GM21515 (cell line): ENCODE results near the gene MACROD2.

Experiments used
- ATAC-seq: cut with Tn5 transposase; IDR thresholded peaks from one replicate; pipeline ENCODE4 v1.9.1; 2021; ENCODE audit not compliant: unreplicated experiment

Gene MACROD2

DNA sequence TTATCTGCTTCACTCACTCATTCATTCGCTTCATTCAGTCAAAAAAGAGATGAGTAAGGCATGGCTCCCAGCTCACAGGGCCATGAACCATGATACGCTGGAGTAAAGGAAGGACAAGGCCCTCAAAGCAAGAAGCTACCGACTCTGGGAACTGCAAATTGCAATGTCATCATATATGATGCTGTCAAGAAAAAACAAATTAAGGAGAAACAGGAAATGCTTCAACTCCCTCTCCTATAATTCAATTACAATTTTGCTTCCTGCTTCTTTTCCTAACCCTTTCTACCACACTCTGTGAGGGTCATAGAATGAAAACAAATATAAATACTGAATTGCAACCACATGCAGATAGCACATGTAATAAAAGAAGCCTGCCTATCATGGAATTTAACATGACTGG is 1067.8 kb downstream of the MACROD2 start:
- no peak for ATAC-seq

DNA sequence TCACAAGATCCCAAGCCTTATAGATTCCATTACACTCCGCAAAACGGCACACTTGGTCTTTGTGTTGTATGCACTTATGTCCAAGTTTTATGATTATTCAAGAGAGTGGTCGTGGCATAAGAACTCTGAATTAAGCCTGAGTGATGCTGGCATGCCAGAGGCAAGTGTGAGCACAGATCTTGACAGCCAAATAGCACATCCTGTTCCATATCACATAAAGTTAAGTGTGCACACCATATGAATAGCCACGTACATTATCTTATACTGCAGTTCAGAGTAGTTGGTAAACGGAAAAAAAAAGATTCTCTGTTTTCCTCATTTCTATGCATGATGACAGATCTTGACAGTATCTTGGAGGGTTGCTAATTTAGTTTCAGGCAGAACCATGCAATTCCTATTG is 1069.4 kb downstream of the MACROD2 start:
- no peak for ATAC-seq

DNA sequence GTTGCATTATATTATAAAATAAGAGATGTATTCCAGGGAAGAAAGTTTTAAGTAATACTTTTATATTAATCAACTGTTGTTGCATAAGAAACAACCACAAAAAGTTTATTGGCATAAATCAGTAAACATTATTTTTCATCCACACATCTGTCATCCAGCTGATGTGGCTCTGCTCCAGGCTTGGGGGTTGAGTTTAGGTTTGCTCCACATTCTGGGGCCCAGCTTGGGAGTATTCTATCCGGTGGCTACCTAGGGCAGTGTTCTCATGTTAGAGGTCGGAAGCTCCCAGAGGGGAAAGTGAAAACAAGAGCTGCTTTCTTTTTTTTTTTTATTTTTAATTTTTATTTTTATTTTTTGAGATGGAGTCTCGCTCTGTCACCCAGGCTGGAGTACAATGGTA is 1070.5 kb downstream of the MACROD2 start:
- no peak for ATAC-seq

DNA sequence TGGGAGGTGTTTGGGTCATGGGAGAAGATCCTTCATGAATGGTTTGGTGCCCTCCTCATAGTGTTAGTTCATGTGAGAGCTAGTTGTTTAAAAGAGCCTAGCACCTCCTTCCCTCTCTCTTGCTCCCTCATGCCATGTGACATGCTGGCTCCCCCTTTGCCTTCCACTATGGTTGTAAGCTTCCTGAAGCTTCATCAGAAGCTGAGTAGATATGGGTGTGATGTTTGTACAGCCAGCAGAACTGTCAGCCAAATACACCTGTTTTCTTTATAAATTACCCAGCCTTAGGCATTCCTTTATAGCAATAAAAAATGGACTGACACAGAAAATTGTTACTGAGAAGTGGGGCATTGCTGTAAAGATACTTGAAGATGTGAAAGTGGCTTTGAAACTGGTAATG is 1073.2 kb downstream of the MACROD2 start:
- ATAC-seq = no peak

DNA sequence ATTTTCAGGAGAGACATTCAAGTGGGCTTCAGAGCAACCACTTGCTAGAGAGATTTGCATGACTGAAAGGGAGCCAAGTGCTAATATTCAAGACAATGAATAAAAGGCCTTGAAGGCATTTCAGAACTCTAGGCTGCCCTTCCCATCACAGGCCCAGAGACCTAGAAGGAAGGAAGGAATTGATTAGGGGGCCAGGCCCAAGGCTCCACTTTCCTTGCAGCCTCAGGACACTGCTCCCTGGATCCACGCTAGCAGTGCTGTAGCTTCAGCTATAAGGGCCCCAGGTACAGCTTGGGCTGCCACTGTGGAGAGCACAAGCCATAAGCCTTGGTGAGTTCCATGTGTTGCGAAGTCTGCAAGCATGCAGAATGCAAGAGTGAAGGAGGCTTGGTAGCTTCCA is 1074.0 kb downstream of the MACROD2 start:
- ATAC-seq = no peak

DNA sequence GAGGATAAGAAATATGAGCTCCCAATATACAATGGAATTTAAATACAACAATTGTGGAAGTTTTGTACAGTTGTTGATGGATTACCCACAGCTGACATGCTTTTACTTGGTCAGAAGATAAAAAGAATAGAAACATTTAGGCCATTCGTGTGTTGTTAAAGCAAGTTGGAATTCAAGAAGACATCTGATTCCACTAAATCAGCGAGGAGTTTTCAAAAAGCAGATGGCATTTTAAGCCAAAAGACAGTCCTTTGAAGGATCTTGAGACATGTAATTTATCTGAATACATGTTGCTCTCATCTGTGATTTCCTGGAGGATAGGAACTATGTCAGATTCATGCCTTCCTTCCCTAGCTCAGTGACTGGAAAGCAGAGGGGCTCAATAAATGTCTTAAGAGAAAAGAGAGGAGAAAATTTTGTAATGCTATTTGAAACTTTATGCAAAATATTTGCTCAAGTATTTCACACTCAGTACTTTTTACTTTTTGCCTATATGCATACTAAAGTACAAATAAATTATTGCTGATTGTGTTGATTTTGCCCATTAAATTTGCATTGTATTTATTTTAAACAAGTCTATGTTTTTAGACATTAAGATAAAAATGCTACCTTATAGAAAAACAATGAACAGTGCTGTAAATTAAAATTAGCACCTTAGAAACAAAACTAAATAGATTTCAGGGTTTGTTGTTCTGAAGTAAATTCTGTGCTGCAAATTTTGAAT is 1075.9 kb downstream of the MACROD2 start:
- no peak for ATAC-seq

DNA sequence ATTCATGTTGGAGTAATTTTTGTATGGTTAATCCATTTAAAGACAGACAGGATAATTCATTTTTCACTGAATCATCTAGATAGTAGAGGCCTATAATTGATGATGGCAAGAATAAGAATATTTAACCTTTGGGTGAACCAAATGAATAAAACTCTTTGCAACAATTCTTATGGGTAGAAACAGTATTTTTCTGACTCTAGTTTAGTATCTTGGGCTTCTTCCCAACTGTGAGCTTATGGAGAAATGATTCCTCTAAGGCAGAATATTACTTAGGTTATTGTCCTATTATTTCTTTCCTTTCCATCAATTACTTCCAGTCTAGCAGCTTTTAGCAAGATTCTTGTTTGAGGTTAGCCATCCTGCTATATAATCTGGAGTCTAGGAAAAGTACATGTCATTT is 1077.0 kb downstream of the MACROD2 start:
- no peak for ATAC-seq

DNA sequence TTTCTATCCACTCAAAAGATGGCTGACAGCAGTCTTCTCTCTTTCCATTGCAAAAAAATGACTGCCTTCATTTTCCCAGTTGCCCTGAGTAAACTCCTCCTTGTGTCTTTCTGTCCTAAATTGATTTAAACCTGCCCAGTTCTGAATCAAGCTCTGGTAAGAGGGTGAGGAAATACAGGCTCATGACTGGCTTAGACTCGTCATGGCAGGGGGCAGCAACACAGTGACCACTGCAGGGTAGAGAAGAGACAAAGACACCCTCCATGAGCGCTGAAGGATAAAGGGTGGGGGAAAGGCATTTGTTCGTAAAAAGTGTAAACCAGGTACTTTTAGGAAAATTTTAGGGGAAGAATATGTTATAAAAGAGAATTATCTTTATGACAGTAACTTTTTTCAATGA is 1080.3 kb downstream of the MACROD2 start:
- ATAC-seq = no peak

DNA sequence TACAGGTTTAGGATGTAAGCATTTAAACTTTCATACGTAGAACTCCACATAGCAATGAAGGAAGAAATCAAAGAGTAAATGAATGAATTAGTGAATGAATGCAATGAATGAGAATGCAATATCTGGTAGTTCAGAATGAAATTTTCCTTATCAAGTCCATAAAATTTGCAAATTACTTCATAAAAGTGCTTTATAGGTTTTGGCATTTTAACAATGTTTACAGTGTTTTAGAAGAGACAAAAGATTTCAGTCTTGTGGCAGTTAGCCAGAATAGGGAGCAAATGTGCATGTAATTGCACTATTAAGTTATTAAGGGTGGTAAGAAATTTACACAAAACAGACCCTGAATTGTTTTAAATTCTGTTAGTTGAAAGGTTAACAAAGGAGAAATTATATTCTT is 1081.5 kb downstream of the MACROD2 start:
- no peak for ATAC-seq

DNA sequence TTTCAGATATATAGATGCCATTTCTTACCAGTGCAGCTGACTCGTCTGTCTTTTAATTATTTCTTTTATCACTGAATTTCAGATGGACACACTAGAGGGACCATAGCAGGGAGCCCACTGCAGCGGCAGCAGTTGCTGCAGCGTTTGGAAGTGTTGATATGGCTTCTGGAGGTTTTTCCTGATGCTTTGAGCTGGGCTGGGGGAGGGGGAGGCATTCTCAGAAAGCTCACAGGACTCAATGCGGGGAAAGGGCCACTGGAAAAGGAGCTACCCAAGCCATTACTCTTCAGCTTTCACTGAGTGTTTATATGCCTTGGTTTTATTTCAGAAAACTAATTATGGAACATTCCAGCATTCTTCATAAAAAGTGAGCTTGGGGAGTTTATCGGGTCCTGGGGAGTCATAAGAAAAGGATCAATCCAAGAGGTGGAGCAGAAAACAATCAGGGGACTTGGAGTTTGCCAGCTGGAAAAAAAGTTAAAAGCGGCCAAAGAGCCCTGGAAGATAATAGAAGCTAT is 1082.5 kb downstream of the MACROD2 start:
- no peak for ATAC-seq

DNA sequence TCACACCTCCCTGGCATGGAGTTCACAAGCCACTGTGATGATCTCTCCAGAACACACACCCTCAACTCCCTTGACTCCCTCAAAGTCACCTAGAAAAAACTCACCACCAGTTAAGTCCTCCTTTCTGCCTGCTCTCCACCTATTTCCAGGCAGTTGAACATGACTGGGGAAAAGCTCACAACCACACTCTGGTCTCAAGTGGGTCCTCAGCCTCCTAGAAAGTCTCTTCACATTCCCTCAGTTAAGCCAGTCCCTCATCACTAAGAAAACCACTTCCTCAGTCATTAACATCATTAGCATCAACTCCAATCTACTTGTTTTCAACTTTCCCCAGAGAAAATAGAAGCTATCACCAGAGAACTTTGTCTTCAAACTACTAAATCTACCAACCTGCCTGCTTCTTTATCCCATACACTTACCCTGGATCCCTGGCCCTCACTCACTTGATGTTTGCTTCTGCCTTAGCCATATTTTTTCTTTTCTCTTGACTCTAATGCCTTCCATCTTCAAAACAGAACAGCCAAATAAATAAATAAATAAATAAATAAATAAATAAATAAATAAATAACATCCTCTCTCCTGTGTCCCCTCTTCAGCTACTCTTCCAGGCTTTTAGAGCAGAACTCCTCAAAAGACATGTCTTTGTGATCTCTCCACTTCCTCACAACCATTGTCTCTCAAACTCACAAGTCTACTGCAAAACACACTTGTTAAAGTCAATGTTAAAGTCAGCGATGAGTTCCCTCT is 1084.5 kb downstream of the MACROD2 start:
- no peak for ATAC-seq

DNA sequence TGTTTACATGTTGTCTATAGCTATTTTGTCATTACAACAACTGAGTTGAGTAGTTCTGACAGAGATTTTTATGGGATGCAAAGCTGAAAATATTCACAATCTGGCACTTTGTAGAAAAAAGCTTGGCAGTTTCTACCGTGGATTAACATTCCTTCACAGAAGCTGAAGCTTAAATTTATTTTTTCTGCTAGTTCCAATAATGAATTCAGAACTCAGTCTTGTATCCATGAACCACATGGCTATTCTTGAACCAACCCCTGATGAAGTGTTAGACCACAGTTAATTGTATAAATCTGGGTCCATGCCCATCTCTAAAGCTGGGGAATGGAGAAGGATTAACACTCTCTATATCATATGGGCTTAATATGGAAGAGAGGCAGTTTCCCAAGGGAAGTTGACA is 1085.9 kb downstream of the MACROD2 start:
- ATAC-seq = no peak

DNA sequence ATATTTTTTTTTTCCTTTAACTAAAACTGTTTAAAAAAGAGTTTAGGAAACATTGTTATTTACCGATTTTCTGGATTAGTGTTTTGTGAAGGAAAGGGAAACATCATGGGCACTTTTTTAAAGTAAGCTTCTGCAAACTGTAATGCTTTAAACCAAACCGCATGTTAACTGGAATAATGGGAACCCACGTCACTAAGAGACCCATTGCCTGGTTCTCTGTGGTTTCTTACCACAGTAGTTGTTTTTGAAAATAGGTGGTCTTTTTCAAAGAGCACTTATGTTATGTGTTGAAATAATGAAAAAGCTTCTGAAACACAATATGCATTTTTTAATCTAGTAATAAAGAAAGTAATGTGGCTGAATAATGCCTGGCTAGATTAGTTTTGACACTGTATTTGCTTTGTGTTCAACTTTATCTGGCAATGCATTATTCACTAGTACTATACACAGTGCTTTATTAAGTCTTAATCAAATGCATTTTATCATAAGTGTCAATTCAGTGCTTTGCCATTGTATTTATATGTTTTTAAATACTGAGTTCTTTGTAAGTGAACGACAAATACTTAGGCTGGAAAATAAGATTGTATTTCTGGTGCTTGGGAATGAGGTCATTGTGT is 1096.2 kb downstream of the MACROD2 start:
- ATAC-seq = no peak

DNA sequence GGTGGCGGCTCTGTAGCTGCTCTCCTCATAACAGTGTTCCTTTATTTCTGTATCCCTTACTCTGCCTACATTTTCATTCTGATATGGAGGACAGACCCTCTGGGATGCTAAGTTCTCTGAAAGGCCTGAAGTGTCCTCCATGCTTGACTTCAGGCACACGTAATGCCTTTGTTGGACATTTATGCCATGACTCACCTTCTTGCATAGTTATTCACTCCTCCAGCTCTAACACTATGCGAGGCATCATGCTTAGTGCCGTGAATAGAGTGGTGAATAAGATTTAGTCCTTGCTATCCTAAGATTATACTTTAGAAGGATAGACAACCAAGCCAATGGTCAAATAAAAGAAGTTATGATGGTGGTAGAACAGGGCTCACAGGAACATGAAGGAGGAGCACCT is 1103.0 kb downstream of the MACROD2 start:
- ATAC-seq = no peak

DNA sequence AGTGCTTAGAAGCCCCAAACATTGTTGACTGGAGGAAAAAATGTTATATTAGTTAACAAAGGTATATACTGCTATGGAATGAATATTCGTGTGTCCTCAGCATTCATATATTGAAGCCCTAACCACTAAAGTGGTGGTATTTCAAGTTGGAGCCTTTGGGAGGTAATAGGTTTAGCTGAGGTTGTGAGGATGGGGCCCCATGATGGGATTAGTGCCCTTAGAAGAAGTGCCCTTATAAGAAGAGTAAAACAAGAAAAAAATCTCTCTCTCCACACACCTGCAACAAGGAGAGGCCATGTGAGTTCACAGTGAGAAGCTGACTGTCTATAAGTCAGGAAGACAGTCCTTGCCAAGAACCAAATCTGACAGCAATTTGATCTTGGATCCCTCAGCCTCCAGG is 1103.8 kb downstream of the MACROD2 start:
- no peak for ATAC-seq

DNA sequence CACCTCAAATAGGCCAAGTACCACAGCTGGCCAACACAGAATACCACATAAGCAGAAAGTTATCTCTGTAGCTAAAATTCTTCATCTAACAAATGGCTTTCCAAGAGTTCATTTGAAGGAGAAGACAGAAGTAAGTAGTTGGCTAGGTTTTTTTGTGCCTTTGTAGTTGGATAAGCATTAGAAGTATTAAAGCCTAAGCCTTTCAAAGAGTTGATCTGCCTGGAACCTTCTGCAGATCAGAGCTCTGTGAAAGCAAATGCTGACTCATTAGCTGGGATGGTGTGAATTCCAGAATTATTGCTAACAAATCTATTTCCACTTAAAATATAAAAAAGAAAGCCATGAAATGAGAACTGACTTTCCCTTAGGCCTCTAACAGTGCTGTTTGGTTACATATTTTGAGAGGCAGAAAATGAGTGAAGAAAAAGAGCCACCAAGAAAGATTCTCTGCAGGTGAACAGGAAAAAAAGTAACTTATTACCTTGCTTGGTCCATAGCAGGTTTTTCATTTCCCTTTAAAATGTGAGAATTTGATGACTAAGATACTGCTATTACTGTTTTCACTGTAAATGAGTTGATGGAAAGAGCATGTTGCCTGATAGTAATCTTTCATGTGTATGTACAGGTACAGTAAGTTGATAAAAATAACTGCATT is 1105.3 kb downstream of the MACROD2 start:
- no peak for ATAC-seq

DNA sequence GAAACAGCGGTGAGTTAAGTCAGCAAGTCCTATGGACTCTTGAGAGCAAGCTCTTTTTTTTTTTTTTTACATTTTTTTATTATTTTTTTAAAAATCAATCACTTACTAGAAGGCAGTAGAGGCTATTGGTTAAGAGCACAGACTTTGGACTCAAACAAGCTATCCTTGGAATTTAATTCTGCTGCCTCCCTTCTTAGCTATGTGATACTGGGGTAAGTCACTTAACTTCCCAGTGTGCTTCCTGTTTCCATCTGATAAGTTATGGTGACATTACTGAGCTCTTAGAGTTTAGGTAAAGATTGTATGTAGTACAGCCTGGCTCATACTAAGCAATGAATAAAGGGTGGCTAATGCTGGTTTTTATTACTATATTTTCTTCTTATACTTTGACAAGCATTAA is 1112.6 kb downstream of the MACROD2 start:
- no peak for ATAC-seq

DNA sequence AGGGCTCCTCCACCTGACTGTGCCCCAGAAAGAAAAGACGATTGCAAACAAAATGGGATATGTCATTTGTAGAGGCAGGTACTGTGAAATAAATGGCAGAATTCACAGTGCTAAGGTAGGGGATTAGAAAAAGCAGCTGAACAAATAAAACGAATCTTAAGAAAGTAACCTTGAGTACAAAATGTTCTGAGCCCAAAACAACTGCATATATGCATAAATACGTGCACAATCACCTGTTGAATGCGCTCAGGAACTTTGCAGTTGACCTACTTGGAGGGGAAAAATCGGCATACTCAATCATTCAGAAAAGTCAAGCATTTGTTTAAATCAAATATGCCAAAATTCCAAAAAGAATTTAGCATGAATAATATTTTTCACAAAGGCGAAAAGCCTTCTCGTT is 1114.2 kb downstream of the MACROD2 start:
- ATAC-seq = no peak

DNA sequence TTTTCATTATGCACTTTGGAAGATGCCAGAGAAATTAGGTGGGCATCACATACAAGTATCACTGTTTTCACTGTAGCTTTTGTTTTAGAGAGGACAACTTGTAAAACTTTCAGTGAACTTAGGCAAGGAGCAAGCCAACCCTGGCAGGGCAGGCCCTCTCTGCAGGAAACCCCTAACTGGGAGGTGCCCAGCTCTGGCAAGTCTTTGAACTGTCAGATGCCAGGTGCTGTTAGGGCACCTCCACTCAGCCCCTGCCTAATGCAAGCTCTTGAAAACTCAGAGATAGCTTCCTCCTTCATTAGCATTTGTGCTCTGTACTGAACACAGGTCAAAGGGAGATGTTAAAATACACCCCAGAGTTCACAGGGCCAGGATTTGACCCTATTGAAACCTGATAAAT is 1116.3 kb downstream of the MACROD2 start:
- no peak for ATAC-seq

DNA sequence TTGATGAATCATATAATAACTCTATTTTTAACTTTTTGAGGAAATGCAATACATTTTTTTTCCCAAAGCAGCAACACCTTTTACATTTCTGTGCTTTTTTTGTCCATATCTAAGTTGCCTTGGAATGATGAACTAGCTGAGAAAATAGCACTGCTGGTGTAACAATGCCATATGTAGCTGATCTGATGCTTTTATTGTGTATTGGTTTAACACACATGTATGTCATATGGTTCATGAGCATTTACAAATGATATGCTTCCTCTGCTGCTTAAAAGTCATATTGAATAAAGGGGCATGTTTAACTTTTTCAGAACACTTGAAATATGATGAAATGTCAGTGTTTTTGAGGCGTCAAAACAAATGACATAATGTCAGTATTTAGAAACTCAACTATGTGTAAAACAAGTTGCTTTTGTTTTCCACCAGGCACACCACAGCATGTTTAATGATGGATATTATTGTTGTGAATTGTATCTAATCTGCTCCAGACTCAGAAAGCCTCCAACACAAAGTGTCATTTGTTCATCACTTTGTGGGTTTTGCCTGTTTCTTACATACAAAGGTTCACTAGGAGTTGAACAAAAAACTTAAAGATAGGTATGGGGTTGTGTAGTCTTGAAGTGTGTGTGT is 1117.9 kb downstream of the MACROD2 start:
- no peak for ATAC-seq

DNA sequence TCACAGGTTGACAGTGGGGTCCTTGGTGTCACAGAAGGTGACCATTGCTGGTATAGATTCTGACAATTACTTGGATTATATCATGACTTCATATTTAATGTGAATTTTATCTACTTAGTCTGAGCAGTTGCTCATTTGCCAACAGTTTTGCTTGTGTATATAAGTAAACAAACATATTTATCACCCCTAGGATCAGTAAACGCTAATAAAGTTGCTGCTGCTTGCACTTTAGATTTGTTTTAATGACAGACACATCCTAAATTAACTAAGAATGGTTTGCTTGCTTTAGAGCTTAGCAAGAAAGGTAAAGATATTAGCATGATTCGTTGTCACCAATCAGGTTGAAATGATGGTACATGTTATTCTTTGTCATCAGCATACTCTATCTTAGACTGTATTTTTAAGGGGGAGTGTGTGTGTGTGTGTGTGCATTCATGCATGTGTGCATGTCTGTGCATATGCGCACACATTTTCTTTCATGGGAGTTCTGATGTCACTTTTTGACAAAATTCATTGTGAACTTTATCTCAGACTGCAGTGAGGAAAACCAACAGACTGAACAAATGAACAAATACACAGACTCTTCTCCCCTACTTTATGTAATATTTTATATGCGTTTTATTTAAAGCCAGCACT is 1124.7 kb downstream of the MACROD2 start:
- ATAC-seq = no peak
